AG04450 (cell line): ENCODE measurements around the gene XKR7. TPM values are rescaled to one million over a fixed set of nuclear protein-coding genes. Genes with fewer than 3 reads are reported as not detected.

Experiments used
- CTCF ChIA-PET: fragments of 300-600, 350-600 bp; formaldehyde crosslinking; extraction: SDS; loops from one replicate; lab custom pipeline; 2022; ENCODE audit warnings: antibody characterized with exemption, inconsistent platforms; lab: Charles Lee
- POLR2A ChIA-PET: fragments of 350-600 bp; formaldehyde crosslinking; extraction: SDS; loops from one replicate; lab custom pipeline; 2021; ENCODE audit warnings: antibody characterized with exemption, inconsistent platforms; lab: Yijun Ruan, JAX
- DNase-seq: peaks from one replicate; pipeline ENCODE4 v3.0.0-alpha.2; 2011; ENCODE audit warnings: low read depth, low spot score
- H3K27ac ChIP-seq: one replicate; pipeline ENCODE4 v1.5.1; 2012; ENCODE audit warnings: low read depth, low read length, control low read depth
- H3K27me3 ChIP-seq: one replicate; pipeline ENCODE4 v1.6.0; 2012; ENCODE audit warnings: low read length; ENCODE audit not compliant: control insufficient read depth, insufficient read depth
- H3K4me3 ChIP-seq: 2 replicates; pipeline ENCODE4 v1.5.1; 2011; ENCODE audit warnings: mild to moderate bottlenecking, low read depth, low read length, control low read depth
- H3K9me3 ChIP-seq: 2 replicates; pipeline ENCODE4 v1.5.1; 2012; ENCODE audit warnings: low read length; ENCODE audit not compliant: control insufficient read depth, insufficient read depth
- polyA plus RNA-seq: library from polyadenylated mRNA; depleted of rRNA; stranded (reverse); fragments of >200 nt; gene quantifications from 2 replicates; pipeline ENCODE4 v1.2.3, GENCODE V29; 2011
- TF ChIP-seq, protein P1 (sequence below): IDR thresholded peaks from 2 replicates; pipeline ENCODE4 v1.5.1; 2011; ENCODE audit warnings: low read depth, low read length, control low read depth, inconsistent platforms

The XKR7 gene
- polyA plus RNA-seq, 1 experiment = not detected

DNA sequence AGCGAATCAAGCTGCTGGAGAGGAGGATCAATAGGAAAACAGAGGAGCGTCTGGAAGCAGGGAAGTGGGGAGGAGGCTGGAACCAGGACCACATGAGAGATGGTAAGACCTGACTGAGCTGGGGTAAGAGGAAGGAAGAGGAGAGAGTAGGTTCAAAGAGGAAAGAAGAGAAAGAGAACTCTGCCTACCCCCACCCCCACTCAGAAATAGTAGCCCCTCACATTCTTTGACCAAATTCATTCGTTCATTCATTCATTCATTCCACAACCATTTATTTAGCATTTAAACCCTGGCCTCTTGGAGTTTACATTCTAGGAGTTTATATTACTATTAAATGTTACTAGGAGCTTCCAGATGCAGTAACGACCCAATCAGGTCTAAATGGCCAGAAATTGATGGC is 68.3 kb downstream of the XKR7 start:
- H3K27ac ChIP-seq = no peak overlapping the region
- DNase-seq = no peak
- H3K9me3 ChIP-seq = peaks cover 4% of the 10 kb centered on the region
- no peak overlapping the region for H3K4me3 ChIP-seq
- H3K27me3 ChIP-seq = peaks cover 54% of the 10 kb centered on the region
- POLR2A ChIA-PET = interaction anchor here (0.5 kb wide), 1 partner anchor 31 kb away, joined by 3 read pairs; no protein-coding TSS in a partner anchor
- CTCF ChIA-PET = interaction anchor here (1.1 to 2.4 kb wide), 2 partner anchors 85 to 213 kb away, joined by 5 to 7 read pairs; partner anchors contain the start of gene PDRG1
- TF ChIP-seq, protein P1, sequence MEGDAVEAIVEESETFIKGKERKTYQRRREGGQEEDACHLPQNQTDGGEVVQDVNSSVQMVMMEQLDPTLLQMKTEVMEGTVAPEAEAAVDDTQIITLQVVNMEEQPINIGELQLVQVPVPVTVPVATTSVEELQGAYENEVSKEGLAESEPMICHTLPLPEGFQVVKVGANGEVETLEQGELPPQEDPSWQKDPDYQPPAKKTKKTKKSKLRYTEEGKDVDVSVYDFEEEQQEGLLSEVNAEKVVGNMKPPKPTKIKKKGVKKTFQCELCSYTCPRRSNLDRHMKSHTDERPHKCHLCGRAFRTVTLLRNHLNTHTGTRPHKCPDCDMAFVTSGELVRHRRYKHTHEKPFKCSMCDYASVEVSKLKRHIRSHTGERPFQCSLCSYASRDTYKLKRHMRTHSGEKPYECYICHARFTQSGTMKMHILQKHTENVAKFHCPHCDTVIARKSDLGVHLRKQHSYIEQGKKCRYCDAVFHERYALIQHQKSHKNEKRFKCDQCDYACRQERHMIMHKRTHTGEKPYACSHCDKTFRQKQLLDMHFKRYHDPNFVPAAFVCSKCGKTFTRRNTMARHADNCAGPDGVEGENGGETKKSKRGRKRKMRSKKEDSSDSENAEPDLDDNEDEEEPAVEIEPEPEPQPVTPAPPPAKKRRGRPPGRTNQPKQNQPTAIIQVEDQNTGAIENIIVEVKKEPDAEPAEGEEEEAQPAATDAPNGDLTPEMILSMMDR = no peak

DNA sequence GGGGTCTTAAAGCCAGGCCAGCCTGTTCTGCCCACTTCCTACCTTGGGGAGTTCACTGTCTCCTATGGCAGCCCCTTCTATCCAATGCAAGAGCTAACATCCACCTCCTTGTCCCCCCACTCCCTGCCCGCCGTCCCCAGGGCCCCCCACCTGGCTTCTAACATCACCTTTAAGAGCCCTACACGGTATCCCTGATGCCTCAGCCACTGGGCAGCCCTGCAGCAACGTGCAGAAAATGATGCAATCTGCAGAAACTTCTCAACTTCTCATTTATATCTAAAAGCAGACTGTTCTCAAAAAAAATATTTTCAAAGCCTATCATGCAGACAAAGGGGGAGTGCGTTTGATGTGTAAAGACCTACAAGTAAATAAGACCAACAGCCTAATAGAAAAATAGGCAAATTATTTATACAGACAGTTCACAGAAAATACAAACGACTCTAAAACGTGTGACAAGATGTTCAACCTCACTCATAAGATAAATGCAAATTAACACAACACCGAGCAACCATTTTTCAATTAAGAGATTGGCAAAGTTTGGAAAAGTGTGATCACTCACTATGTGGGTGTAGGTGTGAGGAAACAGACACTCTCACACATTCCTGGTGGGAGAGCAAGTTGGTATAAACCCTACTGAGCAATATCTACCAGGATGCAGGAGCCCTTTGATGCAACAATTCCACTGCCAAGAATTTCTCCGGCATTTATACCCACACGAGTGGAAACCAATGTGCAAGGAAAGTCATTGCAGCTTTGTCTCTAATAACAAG is 69.0 kb downstream of the XKR7 start:
- ChIA-PET CTCF (interaction anchor here (0.6 to 1.1 kb wide), 3 partner anchors 19 to 99 kb away, joined by 3 to 5 read pairs (median 5); partner anchors contain the start of gene PDRG1), POLR2A (interaction anchor here (0.5 kb wide), 1 partner anchor 30 kb away, joined by 3 read pairs; no protein-coding TSS in a partner anchor)
- H3K27ac ChIP-seq = no peak overlapping the region
- DNase-seq = no peak
- TF ChIP-seq, protein P1 = no peak
- no peak overlapping the region for H3K4me3 ChIP-seq
- H3K9me3 ChIP-seq = peaks cover 4% of the 10 kb centered on the region
- H3K27me3 ChIP-seq = peaks cover 55% of the 10 kb centered on the region

DNA sequence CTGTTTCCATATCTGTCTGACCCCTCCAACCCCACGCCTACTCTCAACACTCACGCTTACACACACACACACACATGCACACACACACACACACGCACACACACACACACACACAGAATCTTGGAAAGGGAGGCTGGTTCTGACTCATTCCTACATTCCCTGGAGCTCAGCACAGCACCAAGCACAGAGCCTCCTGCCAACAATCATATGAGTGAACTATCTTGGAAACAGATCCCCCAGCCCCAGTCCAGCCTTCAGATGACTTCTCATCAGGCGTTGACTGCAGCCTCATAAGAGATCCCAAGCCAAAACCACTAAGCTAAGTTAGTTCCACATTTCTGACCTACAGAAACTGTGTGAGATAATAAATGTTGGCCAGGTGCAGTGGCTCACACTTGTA is 70.0 kb downstream of the XKR7 start:
- no peak for DNase-seq
- Histone ChIP-seq H3K9me3 (peaks cover 4% of the 10 kb centered on the region), H3K4me3 (no peak overlapping the region), H3K27ac (no peak overlapping the region), H3K27me3 (peaks cover 53% of the 10 kb centered on the region)
- ChIA-PET POLR2A (interaction anchor here (0.6 kb wide), 1 partner anchor 537 kb away, joined by 3 read pairs; no protein-coding TSS in a partner anchor), CTCF (interaction anchor here (1.2 kb wide), 1 partner anchor 185 kb away, joined by 3 read pairs; no protein-coding TSS in a partner anchor)
- TF ChIP-seq, protein P1 = no peak

DNA sequence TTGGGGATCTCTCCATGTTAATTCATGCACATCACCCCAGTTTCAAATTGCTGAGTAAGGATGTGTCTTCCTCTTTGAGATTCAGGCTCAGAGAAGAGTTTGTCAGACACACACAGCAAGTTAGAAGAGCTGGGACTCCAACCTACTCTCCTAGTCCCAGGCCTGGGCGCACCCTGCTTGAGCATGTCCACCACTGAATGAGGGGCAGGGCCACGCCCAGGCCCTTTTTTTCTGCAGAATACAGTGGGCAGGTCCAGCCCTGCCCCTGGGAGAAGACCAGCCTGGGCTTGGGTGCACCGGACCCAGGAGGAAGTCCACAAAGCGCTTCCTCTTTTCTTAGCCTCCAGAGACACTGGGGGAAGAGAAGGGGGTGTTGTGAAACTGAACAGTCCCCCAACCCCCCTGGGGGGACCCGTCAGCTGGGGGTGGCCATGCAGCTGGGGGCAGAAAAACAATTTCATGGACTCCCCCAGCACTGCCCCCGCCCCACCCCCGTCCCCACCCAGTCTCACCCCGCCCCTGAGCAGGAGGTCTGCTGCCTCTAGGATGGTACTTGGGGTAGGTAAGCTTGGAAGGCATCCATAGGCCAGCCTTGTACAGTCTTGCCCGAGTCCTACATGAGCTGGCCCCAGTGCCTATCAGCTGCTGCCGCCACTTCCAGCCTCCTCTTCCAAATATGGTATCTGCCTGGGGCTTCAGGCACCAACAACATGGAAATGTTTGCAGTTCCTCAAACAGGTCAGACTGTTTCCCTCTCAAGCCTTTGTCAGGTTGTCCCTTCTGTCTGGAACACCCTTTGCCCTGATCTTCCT is 72.4 kb downstream of the XKR7 start:
- Histone ChIP-seq H3K4me3 (no peak overlapping the region), H3K9me3 (peaks cover 4% of the 10 kb centered on the region), H3K27ac (no peak overlapping the region), H3K27me3 (peaks cover 33% of the 10 kb centered on the region)
- POLR2A ChIA-PET = no interaction called here
- CTCF ChIA-PET = no interaction called here
- TF ChIP-seq, protein P1 = no peak
- no peak for DNase-seq
